HG03139 (cell line): ENCODE measurements around the gene KCNH4.

Source experiments
- ATAC-seq: cut with Tn5 transposase; IDR thresholded peaks from one replicate; pipeline ENCODE4 v1.9.1; 2021; ENCODE audit not compliant: unreplicated experiment

Gene KCNH4

DNA sequence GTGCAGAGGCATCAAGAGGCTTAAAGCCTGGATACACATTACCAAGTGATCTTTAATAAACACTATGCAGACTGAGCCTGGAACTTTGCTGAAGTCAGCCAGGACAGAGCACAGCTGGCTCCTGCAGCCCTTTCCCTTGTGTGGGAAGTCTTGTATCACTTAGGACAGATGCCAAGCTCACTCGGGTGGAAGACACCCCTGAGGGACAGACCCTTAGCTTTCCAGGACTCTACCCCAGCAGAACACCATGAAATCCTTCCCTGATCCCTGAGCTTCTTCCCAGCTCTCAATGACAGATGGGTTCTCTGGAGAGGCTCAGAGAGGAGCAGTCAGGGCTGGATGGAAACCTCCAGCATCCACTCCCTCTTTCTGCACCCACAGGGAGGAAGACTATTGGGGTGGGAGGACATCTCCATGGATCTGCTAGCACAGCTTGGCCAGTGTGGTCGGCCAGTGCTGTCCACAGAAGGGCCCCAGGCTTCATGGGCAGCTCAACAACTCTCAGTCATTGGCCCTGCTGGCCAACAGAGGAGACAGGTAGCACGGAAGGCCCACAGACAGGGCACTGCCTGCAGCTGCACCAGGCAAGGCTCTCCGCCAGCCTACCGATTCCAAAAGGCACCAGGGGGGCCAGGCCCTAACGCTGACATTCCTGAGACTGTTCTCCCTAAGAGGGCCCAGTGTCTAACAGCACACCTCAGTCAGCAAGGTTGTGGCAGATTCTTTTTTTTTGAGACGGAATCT, 42.0 kb downstream of the KCNH4 start:
- no peak for ATAC-seq

GRCh38 chr17:42136654-42137051, 44.3 kb downstream of the KCNH4 start:
- ATAC-seq, result no peak

DNA sequence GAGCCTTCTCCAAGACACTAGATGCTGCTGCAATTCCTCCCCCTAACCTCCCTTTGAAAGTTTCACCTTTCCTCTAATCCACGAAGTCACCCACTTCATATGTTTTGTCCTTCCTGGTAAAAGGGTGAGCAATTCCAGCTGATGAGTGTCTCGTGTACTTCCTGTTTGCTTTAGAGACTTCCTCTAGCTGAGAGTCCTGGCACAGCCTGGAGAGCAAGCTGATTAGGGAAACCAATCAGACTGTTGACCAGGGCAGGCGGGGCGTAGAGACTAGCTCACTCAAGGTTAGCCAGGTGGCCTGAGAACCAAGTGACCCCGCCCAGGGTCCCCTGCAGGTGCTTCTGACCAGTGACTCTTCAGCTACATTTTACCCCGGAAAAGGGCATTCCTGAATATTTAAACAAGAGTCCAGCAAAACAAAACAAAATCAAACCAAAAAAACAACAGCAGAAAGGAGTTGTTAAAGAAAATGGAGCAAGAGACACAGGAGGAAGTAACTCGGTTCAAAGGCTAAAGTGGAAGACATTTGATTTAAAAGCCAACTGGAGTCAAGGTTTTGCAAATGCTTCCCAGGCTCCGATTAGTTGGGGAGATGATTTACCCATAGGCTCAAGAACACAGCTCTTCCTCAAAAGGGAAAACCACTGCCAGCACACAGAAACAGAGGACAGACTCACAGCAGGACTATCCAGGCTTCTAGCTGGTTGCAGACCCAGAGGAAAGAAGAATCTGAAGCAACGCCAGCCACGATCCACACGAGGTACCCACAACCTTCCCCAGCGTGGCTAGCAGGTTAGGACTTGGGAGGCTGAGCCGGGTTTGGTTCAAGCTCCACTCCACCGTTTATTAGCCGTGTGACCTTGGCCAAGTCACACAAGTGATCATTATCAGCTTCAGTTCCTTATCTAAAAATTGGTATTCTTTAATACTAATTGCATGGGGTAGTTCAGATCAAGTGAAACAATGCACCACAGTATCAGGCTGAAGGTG, 45.0 kb downstream of the KCNH4 start:
- ATAC-seq, result no peak

DNA sequence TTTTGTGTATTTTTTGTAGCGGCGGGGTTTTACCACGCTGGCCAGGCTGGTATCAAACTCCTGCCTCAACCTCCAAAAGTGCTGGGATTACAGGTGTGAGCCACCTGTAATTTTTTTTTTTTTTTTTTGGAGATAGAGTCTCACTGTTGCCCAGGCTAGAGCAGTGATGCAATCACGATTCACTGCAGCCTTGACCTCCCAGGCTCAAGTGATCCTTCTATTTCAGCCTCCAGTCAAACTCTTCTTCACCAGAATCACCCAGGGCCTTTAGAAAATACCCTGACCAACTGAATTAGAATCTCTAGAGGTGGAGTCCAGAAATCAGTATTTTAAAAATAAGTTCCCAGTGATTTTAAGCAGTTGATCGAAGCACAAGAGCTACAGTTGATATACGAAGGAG, 45.8 kb downstream of the KCNH4 start:
- no peak for ATAC-seq

DNA sequence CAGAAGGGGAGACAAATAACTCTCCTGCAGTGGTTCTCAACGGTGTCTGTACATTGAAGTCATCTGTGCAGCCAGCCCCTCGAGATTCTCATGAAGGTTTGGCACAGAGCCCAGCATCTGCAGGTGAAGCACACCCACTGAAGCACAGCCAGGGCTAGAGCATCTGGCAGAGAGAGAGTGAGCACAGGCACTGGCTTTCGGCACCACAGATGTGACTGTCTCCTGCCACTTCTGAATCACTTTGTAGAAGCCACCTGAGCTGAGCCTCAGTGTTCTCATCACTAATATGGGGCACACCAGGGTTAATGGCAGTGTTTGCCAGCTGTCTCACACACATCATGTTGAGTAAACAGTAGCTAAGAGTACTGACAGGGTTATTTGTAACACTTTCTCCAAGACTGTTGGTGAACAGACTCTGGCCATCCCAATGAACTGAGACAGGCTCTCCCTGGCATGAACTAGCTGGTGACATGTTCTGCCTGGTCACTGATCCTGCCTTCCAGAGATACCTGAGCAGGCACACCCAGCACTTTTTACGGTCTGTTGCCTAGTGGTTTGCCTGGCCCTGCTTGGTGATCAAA, 47.4 kb downstream of the KCNH4 start:
- no peak for ATAC-seq

GRCh38 chr17:42132941-42133340, 48.0 kb downstream of the KCNH4 start:
- ATAC-seq, result no peak

DNA sequence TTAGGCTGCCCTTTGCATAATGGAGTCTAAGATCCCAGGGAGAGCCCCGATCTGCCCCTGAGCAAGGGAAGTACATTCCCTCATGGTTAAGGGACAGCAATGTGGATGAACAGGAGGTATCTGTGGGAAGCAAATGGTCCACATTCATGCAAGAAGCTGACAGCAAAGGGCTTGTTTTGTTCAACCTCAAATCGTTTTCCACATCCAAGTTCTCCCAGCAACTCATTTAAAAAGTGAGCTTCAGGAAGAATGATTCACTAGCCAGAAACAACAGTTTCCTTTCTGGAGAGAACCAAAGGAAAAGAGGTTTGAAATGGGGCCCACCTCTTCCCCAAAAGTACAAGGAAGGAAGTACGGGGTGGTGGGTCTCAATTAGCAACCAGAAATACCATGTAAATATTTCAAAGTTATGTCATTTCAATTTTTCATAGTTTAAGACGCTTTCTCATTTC, 48.9 kb downstream of the KCNH4 start:
- ATAC-seq, result no peak

DNA sequence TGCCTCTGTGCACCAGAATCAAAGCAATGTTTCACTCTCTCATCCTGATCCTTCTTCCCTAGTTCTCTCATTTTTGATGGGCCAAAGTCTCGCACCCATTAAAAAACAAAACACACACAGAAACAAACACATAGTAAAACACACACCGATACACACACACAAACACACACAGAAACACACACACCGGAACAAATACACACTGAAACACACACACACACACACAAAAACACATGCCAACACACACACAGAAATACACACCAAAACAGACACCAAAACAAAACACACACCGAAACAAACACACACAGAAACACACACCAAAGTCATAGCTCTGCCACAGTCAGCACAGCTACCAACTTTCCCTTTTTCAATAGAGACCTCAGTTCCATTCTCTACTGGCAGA, 49.7 kb downstream of the KCNH4 start:
- no peak for ATAC-seq

DNA sequence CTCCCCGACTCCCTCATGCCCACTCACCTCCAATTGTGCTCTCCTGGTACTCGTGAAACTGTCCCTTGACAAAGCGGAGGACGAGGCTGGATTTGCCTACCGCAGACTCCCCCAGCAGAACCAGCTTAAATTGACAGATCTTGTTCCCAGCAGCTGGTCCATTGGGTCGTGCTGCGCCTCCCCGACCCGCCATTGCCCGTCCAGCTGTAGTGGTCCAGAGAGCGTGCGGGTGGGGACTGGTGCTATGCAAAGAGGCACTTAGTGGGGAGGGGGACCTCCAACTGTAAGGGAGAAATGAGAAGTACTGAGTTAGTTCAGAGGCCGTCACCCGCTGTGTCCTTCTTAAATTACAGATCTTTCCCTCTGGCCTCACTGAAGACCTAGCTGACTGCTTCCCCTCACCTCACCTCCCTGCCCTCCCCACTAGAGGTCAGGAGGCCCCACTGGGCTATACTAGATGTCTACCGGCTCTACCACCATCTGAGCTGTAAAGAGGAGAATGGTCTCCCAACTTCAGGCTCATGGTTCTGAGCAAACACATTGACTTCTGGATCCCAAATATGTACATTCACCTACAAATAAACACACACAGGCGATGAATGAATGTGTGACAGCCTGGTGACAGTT, 50.5 kb downstream of the KCNH4 start:
- ATAC-seq, result no peak

DNA sequence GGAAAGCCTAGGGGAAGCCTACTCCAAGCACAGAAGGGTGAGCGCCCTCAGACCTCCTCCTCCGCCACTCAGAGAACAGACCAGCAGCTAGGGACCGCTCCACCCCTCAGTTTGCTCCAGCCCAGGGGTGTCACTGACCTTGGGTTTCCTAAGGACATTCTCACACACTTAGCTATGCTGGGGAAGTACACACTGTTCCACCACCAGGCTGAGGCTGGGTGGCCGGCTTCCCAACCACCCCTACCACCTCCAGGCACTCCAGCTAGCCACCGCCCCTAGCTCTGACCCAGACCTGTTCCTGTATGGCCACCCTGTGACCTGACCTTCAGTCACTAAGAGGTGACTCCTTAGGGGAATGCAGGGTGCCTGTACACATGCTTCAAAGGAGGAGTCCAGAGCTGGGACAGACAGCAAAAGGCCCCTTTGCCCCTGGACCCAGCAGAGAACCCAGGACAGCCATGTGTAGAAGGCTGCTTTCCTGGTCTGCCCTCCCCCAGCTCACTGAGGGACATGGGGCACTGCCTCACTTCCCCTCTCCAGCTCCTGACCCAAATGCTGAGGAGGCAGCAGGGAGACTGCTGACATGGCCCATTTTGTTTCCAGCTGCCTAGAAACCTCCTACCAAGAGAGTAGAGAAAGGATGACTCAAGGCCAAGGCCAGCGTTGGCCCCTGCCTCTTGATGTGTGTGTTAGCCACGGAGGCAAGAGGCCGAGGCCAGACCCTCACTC, 51.7 kb downstream of the KCNH4 start:
- no peak for ATAC-seq

- no peak for ATAC-seq
Measured at GRCh38 chr17:42127414-42127813, 53.5 kb downstream of the KCNH4 start.

- ATAC-seq, result no peak
Measured at GRCh38 chr17:42126836-42127235, 54.1 kb downstream of the KCNH4 start.

DNA sequence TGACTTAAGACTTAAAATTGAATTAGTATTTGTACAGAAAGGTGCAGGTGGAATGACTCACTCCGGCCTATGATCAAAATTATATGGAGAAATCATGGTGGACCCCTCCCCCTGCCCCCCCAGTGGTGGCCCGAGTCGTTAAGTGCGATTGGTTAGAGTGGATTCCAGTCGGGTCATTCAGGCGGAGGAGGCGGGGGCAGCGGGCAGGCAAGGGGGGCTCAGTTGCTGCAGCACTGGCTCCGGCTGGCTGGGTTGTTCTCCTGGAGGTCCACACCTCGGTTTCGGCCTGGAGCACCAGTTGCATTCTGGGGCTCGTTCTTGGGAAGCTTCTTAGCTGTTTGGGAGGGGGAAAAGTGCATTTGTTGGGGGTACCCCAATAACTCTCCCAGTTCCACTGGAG, 55.4 kb downstream of the KCNH4 start:
- ATAC-seq, result no peak

DNA sequence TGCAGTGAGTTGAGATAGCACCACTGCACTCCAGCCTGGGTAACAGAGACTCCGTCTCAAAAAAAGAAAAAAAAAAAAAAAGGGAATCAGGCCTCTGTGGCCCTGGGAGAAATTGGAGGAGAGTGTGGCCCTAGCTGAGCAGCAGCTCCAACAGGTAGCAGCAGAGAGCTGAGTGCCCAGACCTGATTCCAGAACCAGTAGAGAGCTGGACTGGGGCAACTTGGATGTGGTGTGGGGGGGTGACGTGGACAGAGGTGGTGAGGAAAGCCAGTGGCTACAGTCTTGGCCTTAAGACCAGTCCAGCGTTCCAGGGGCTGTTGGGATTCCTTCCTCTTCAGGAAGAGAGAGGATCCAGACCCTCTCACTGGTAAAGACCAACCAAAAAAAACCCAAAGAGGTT, 56.7 kb downstream of the KCNH4 start:
- no peak for ATAC-seq

DNA sequence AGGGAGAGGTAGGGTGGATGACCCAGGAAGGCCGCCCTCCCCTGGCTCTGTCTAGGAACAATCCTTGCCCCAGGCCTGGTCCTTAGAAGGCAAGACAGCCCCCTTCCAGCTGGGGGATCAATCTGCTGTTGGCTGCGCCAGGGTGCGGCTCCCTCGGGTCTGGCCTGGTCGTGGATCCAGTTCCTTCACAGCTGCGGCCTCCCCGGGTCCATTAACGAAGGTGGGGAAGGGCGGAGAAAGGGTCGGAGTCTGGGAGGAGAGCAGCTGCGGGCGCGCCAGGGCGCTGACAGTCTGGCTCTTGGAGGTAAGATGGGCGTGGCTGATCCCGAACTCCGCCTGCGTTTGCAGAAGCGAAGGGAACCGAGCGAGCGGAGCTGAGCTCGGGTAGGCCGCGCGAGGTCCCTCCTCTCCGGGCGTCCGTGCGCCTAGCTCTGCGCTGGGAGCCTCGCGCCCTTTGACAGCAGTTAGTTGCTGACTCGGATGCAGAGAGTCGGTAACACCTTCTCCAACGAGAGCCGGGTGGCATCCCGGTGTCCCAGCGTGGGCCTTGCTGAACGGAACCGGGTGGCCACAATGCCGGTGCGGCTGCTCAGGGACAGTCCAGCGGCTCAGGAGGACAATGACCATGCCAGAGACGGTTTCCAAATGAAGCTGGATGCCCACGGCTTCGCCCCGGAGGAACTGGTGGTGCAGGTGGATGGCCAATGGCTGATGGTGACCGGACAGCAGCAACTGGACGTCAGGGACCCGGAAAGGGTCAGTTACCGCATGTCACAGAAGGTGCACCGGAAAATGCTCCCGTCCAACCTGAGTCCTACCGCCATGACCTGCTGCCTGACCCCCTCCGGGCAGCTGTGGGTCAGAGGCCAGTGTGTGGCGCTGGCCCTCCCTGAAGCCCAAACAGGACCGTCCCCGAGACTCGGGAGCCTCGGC, 58.3 kb downstream of the KCNH4 start, which contains the start of gene HSPB9:
Gene HSPB9 (plus strand): TSS at position 434 of the 933 bp plus-strand sequence. CDS start 47 bp downstream, at position 481.
- ATAC-seq, result no peak

GRCh38 chr17:42120770-42121769, 59.9 kb downstream of the KCNH4 start, which contains the start of gene KAT2A:
Gene KAT2A (minus strand): TSS chr17:42121367. CDS start chr17:42121304, 63 bp downstream.
- peak; percentile 56 for ATAC-seq

DNA sequence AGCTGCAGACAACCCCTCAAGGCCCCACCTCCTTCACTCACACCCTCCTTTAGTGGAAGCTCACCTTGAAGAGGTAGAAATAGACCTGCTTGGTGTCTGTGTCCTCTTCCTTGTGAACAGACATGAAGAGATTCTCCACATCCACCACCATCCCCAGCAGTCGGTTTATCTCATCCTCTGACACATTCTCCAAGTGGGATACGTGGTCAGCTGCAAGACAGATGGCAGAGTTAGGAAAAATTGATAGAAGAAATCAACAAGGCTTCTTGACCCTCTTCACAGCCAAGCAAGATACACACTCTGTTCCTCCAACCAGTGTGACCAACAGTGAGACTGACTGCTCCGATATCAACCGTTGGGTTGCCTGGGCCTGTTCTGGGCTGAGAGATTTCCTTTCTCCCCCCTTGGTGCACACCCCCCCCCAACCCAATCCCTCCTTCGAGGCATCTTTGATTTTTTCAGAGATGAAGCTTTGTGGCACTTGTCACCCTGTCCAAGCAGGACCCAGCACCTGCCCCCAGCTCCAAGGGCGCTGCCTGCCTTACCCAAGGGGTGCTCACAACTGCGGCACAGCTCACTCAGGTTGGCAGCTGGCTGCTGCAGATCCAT, 60.7 kb downstream of the KCNH4 start:
- ATAC-seq, result no peak

DNA sequence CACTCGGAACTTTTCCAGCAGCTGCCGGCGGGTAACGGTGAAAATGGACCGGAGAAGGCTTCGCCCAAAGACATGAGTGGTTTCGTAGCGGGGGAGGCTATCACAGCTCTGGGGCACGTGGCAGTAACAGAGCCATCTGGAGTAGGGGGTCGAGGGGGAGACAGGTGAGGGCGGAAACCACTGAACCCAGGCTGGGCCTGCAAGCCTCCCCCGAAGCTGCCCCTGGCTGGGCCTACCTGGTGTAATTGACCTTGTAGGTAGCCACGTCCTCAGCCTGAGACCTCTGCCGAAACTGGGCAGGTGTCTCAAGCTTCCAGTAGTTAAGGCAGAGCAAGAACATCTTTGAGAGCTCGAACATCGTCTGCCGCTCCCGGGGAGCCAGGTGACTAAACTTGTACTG, 61.6 kb downstream of the KCNH4 start:
- no peak for ATAC-seq
